ENCODE measurements around the gene DYNLRB1.
A peak's percentile ranks its signal among the peaks of the same experiment; 100 is the strongest.

Gene DYNLRB1

GRCh38 chr20:34558320-34559218 is 42.3 kb downstream of the DYNLRB1 start, which contains the start of gene MAP1LC3A:
Gene MAP1LC3A (plus strand): TSS chr20:34558718. CDS start chr20:34558869, 151 bp downstream.
- DNase-seq (ENCODE audit: low read depth), result peak; percentile 91

- no peak for DNase-seq (ENCODE audit: low read depth)
Observed at GRCh38 chr20:34559311-34560140, 43.3 kb downstream of the DYNLRB1 start.

GRCh38 chr20:34560141-34560523 is 43.9 kb downstream of the DYNLRB1 start:
- no peak for DNase-seq (ENCODE audit: low read depth)

GRCh38 chr20:34560614-34561013 is 44.4 kb downstream of the DYNLRB1 start:
- DNase-seq (ENCODE audit: low read depth), result no peak

GRCh38 chr20:34561661-34562060 is 45.4 kb downstream of the DYNLRB1 start:
- DNase-seq (ENCODE audit: low read depth), result no peak

- DNase-seq (ENCODE audit: low read depth), result no peak
Observed at GRCh38 chr20:34562641-34563040, 46.4 kb downstream of the DYNLRB1 start.

GRCh38 chr20:34564833-34565232 is 48.6 kb downstream of the DYNLRB1 start:
- DNase-seq (ENCODE audit: low read depth), result no peak

GRCh38 chr20:34566978-34567891 is 51.0 kb downstream of the DYNLRB1 start:
- no peak for DNase-seq (ENCODE audit: low read depth)

- DNase-seq (ENCODE audit: low read depth), result no peak
Observed at GRCh38 chr20:34567892-34568865, 52.0 kb downstream of the DYNLRB1 start.

GRCh38 chr20:34569598-34569997 is 53.4 kb downstream of the DYNLRB1 start:
- no peak for DNase-seq (ENCODE audit: low read depth)

GRCh38 chr20:34570859-34571306 is 54.7 kb downstream of the DYNLRB1 start:
- no peak for DNase-seq (ENCODE audit: low read depth)

- DNase-seq (ENCODE audit: low read depth), result no peak
Observed at GRCh38 chr20:34571753-34572152, 55.5 kb downstream of the DYNLRB1 start.

GRCh38 chr20:34573541-34574300 is 57.5 kb downstream of the DYNLRB1 start:
- no peak for DNase-seq (ENCODE audit: low read depth)

- DNase-seq (ENCODE audit: low read depth), result no peak
Observed at GRCh38 chr20:34574426-34574825, 58.2 kb downstream of the DYNLRB1 start.

- DNase-seq (ENCODE audit: low read depth), result no peak
Observed at GRCh38 chr20:34574861-34575260, 58.6 kb downstream of the DYNLRB1 start.

- no peak for DNase-seq (ENCODE audit: low read depth)
Observed at GRCh38 chr20:34575271-34575670, 59.0 kb downstream of the DYNLRB1 start.

- DNase-seq (ENCODE audit: low read depth), result no peak
Observed at GRCh38 chr20:34575756-34576155, 59.5 kb downstream of the DYNLRB1 start.

GRCh38 chr20:34577061-34577460 is 60.8 kb downstream of the DYNLRB1 start:
- no peak for DNase-seq (ENCODE audit: low read depth)

GRCh38 chr20:34578025-34578424 is 61.8 kb downstream of the DYNLRB1 start:
- DNase-seq (ENCODE audit: low read depth), result no peak

GRCh38 chr20:34578521-34578920 is 62.3 kb downstream of the DYNLRB1 start:
- no peak for DNase-seq (ENCODE audit: low read depth)
